Ishikawa (cell line): ENCODE measurements around the gene DCC.

ENCODE experiments used
- CREB1 ChIP-seq: IDR thresholded peaks from 2 replicates; pipeline ENCODE4 v1.6.1; 2012; ENCODE audit warnings: low read depth
- EGR1 ChIP-seq: IDR thresholded peaks from 2 replicates; pipeline ENCODE4 v1.6.1; 2012
- EP300 ChIP-seq: IDR thresholded peaks from 2 replicates; pipeline ENCODE4 v1.6.1; 2012; ENCODE audit warnings: borderline replicate concordance
- FOXM1 ChIP-seq: IDR thresholded peaks from 2 replicates; pipeline ENCODE4 v1.6.1; 2012; ENCODE audit warnings: low read depth, borderline replicate concordance
- RAD21 ChIP-seq: IDR thresholded peaks from 2 replicates; pipeline ENCODE4 v1.6.1; 2012; ENCODE audit warnings: low read depth
- TAF1 ChIP-seq: IDR thresholded peaks from 2 replicates; pipeline ENCODE4 v1.6.1; 2012; ENCODE audit warnings: low read depth, mild to moderate bottlenecking
- TCF12 ChIP-seq: IDR thresholded peaks from 2 replicates; pipeline ENCODE4 v1.6.1; 2012; ENCODE audit warnings: low read depth
- TEAD4 ChIP-seq: IDR thresholded peaks from 2 replicates; pipeline ENCODE4 v1.6.1; 2012
- TF ChIP-seq, protein P1 (sequence below): IDR thresholded peaks from 2 replicates; pipeline ENCODE4 v1.6.1; 2012; ENCODE audit warnings: low read depth, mild to moderate bottlenecking

DNA sequence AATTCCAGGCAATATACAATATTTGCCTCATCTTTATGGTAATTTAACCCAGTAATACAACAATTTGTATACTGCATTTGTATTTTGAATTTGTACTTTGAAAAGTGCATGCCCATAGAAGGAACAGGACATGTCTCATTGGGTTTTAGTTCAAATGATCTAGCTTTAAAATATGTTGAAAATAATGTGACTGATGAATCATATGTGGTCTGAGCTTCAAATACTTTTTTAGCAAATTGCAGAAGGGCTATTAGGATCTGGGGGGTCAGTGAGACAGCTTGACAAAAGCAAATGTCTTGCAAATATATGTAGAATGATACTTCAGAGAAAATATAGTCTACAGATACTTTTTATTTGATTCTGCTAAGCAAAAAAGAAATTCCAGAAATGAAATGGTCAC, 248.9 kb downstream of the DCC start:
- TF ChIP-seq TAF1 = no peak
- no peak for TF ChIP-seq CREB1
- TF ChIP-seq EP300 = no peak
- TF ChIP-seq RAD21 = no peak
- no peak for TF ChIP-seq TCF12
- TF ChIP-seq FOXM1 = no peak
- TF ChIP-seq, protein P1, sequence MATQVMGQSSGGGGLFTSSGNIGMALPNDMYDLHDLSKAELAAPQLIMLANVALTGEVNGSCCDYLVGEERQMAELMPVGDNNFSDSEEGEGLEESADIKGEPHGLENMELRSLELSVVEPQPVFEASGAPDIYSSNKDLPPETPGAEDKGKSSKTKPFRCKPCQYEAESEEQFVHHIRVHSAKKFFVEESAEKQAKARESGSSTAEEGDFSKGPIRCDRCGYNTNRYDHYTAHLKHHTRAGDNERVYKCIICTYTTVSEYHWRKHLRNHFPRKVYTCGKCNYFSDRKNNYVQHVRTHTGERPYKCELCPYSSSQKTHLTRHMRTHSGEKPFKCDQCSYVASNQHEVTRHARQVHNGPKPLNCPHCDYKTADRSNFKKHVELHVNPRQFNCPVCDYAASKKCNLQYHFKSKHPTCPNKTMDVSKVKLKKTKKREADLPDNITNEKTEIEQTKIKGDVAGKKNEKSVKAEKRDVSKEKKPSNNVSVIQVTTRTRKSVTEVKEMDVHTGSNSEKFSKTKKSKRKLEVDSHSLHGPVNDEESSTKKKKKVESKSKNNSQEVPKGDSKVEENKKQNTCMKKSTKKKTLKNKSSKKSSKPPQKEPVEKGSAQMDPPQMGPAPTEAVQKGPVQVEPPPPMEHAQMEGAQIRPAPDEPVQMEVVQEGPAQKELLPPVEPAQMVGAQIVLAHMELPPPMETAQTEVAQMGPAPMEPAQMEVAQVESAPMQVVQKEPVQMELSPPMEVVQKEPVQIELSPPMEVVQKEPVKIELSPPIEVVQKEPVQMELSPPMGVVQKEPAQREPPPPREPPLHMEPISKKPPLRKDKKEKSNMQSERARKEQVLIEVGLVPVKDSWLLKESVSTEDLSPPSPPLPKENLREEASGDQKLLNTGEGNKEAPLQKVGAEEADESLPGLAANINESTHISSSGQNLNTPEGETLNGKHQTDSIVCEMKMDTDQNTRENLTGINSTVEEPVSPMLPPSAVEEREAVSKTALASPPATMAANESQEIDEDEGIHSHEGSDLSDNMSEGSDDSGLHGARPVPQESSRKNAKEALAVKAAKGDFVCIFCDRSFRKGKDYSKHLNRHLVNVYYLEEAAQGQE = no peak
- no peak for TF ChIP-seq TEAD4
- no peak for TF ChIP-seq EGR1
